K562 (cell line): ENCODE measurements around the gene MARK3. TPM values are rescaled to one million over a fixed set of nuclear protein-coding genes. Genes with fewer than 3 reads are reported as not detected.
A peak's percentile ranks its signal among the peaks of the same experiment; 100 is the strongest.

Experiments used
- ADNP ChIP-seq: fragments of 200-800 bp; sonication (Bioruptor generic); IDR thresholded peaks from 2 replicates; pipeline ENCODE4 v1.6.1; 2016; ENCODE audit warnings: missing genetic modification characterization, missing compliant biosample characterization
- CHD1 ChIP-seq: fragments of 200-600 bp; sonication (generic); IDR thresholded peaks from one replicate; pipeline ENCODE4 v1.6.1; 2012; ENCODE audit warnings: mild to moderate bottlenecking, moderate library complexity, low read length, inconsistent platforms
- CTCF ChIP-seq, 3 experiments: IDR thresholded peaks in 2 of 3; conservative IDR thresholded peaks in 1 of 3; 2 replicates each; pipeline ENCODE4 v1.5.1; 2011 to 2012; ENCODE audit warnings: low read length in 3 of 3, mild to moderate bottlenecking in 3 of 3, control low read depth in 2 of 3, improper control_type of control experiment in 1 of 3, inconsistent platforms in 1 of 3, low read depth in 1 of 3, mixed read lengths in 1 of 3, moderate library complexity in 1 of 3; ENCODE audit not compliant: insufficient read depth in 2 of 3
- ELK1 ChIP-seq: sonication (generic); formaldehyde crosslinking; IDR thresholded peaks from 2 replicates; pipeline ENCODE4 v1.8.1; 2022; ENCODE audit warnings: missing genetic modification reagents
- ETV6 ChIP-seq, 3 experiments: fragments of 150-350 bp in 1 of 3; sonication (generic) in 1 of 3; formaldehyde crosslinking in 1 of 3; IDR thresholded peaks; 2 replicates each; pipeline versions ENCODE4 v1.6.1 to v1.8.0; 2014 to 2022; ENCODE audit warnings: borderline replicate concordance in 2 of 3, low read depth in 2 of 3, antibody characterized with exemption in 1 of 3, low read length in 1 of 3, mild to moderate bottlenecking in 1 of 3, missing genetic modification reagents in 1 of 3
- EZH2 ChIP-seq: IDR thresholded peaks from 2 replicates; pipeline ENCODE4 v1.6.1; 2012; ENCODE audit warnings: low read depth, mild to moderate bottlenecking, inconsistent platforms, low read length, borderline replicate concordance
- HMG20A ChIP-seq: fragments of 450-650 bp; formaldehyde crosslinking; conservative IDR thresholded peaks from 2 replicates; pipeline ENCODE4 v1.4.0; 2020; ENCODE audit warnings: mild to moderate bottlenecking, mixed read lengths
- MED1 ChIP-seq: sonication (generic); formaldehyde crosslinking; IDR thresholded peaks from 2 replicates; pipeline ENCODE4 v1.8.1; 2023; ENCODE audit warnings: missing genetic modification reagents, borderline replicate concordance
- MEIS2 ChIP-seq: fragments of 450-650 bp; IDR thresholded peaks from 2 replicates; pipeline ENCODE4 v1.6.1; 2014; ENCODE audit warnings: mild to moderate bottlenecking; ENCODE audit not compliant: partially characterized antibody
- MTF1 ChIP-seq: fragments of 250-450 bp; sonication (Bioruptor Pico); IDR thresholded peaks from 2 replicates; pipeline ENCODE4 v1.9.0; 2021; ENCODE audit warnings: moderate library complexity, mild to moderate bottlenecking, inconsistent platforms, borderline replicate concordance
- NELFE ChIP-seq: IDR thresholded peaks from 2 replicates; pipeline ENCODE4 v1.6.1; 2011; ENCODE audit warnings: mild to moderate bottlenecking; ENCODE audit not compliant: insufficient read depth, insufficient read length
- NR3C1 ChIP-seq: sonication (generic); formaldehyde crosslinking; IDR thresholded peaks from 2 replicates; pipeline ENCODE4 v1.8.1; 2022; ENCODE audit warnings: missing genetic modification reagents
- SMAD4 ChIP-seq: fragments of 250-450 bp; sonication (Bioruptor Pico); conservative IDR thresholded peaks from 2 replicates; pipeline ENCODE4 v1.8.0; 2021; ENCODE audit warnings: inconsistent platforms, mild to moderate bottlenecking, moderate library complexity
- TAF1 ChIP-seq: IDR thresholded peaks from 2 replicates; pipeline ENCODE4 v1.6.1; 2011; ENCODE audit warnings: mild to moderate bottlenecking, low read length, moderate library complexity; ENCODE audit not compliant: insufficient read depth, control insufficient read depth, severe bottlenecking; ENCODE audit errors: extremely low read depth
- ZFP30 ChIP-seq: fragments of 250-450 bp; sonication (Bioruptor Pico); IDR thresholded peaks from 2 replicates; pipeline ENCODE4 v1.8.0; 2022; ENCODE audit warnings: moderate library complexity, mild to moderate bottlenecking, inconsistent platforms, borderline replicate concordance
- ZNF124 ChIP-seq: sonication (generic); formaldehyde crosslinking; IDR thresholded peaks from 2 replicates; pipeline ENCODE4 v1.8.1; 2022; ENCODE audit warnings: missing genetic modification reagents
- ZNF232 ChIP-seq: sonication (generic); formaldehyde crosslinking; IDR thresholded peaks from 2 replicates; pipeline ENCODE4 v1.8.0; 2022; ENCODE audit warnings: mild to moderate bottlenecking, missing genetic modification reagents
- ZNF347 ChIP-seq: fragments of 450-650 bp; formaldehyde crosslinking; IDR thresholded peaks from 2 replicates; pipeline ENCODE4 v1.4.0; 2020; ENCODE audit warnings: low read depth, mild to moderate bottlenecking, moderate library complexity
- ZNF583 ChIP-seq: fragments of 250-450 bp; sonication (Bioruptor Pico); IDR thresholded peaks from 2 replicates; pipeline ENCODE4 v1.4.0; 2020
- ZNF592 ChIP-seq: fragments of 450-650 bp; IDR thresholded peaks from 2 replicates; pipeline ENCODE4 v1.6.1; 2017; ENCODE audit warnings: antibody characterized with exemption, mild to moderate bottlenecking
- ZNF830 ChIP-seq: fragments of 250-450 bp; sonication (Bioruptor Pico); IDR thresholded peaks from 2 replicates; pipeline ENCODE4 v1.5.0; 2021; ENCODE audit warnings: mild to moderate bottlenecking
- polyA plus RNA-seq, 8 experiments: library from polyadenylated mRNA; depleted of rRNA in 4 of 8; stranded (reverse) in 5 of 8; unstranded in 3 of 8; fragments of >200 nt; fragmentation: Nextera tagmentation in 2 of 8; fragmentation: Illumina TruSeq in 1 of 8; extraction: Ambion mirVana in 2 of 8; extraction: Trizol in 1 of 8; gene quantifications; 2 replicates each; pipeline versions ENCODE4 v1.2.1 to v1.2.3, GENCODE V29; 2011 to 2014; ENCODE audit warnings: inconsistent platforms in 1 of 8, missing spikeins in 1 of 8
- total RNA-seq, 7 experiments: library from RNA; depleted of rRNA in 6 of 7; stranded (reverse); fragments of >200 nt in 6 of 7; fragmentation: Illumina TruSeq in 2 of 7; extraction: Trizol in 2 of 7; gene quantifications; 2 replicates each; pipeline versions ENCODE4 v1.2.1 to v1.2.3, GENCODE V29; 2011 to 2021; ENCODE audit warnings: low replicate concordance in 1 of 7

MARK3 gene
- total and polyA plus RNA-seq, 9 of the 15 experiments (the other 6 are each of a cell fraction or from before 2014, with no cell fraction given), result 10.1 to 68.7 (median 56.3) TPM

GRCh38 chr14:103520657-103521437 lies 135.6 kb downstream of the MARK3 start (continued):
- TF ChIP-seq MEIS2 (no peak), ZNF830 (CRISPR knock-in tag) (no peak), ELK1 (no peak), EZH2 (no peak), HMG20A (CRISPR knock-in tag) (no peak), ZNF592 (no peak), ZNF124 (CRISPR knock-in tag) (no peak), ZFP30 (CRISPR knock-in tag) (no peak), ETV6 (IDR thresholded peaks at IDR 0.05; ENCODE audit: borderline replicate concordance in 1 of 2, low read depth in 2 of 2, low read length in 1 of 2) (no peak), ETV6 (CRISPR knock-in tag; IDR thresholded peaks at IDR 0.05; ENCODE audit: borderline replicate concordance) (no peak), MED1 (CRISPR knock-in tag) (no peak), MTF1 (no peak), CHD1 (no peak), ZNF583 (CRISPR knock-in tag) (no peak), ADNP (tag) (no peak), CTCF (IDR thresholded peaks at IDR 0.05 in 2 of 3, conservative IDR thresholded peaks at IDR 0.05 in 1 of 3; ENCODE audit: insufficient read depth in 2 of 3, low read depth in 1 of 3, low read length in 3 of 3) (peak; percentile 58 to 83 (median 71)), ZNF232 (no peak), TAF1 (no peak), SMAD4 (CRISPR knock-in tag) (peak; percentile 37), ZNF347 (CRISPR knock-in tag) (no peak), NR3C1 (CRISPR knock-in tag) (no peak), NELFE (no peak)
